Measurements from ENCODE around the gene TIMM22. TPM values are rescaled to one million over a fixed set of nuclear protein-coding genes. Genes with fewer than 3 reads are reported as not detected.

Gene TIMM22
- total RNA-seq, 6 donors from 2014 or later, result 6.3 to 13.5 (median 8.9) TPM

DNA sequence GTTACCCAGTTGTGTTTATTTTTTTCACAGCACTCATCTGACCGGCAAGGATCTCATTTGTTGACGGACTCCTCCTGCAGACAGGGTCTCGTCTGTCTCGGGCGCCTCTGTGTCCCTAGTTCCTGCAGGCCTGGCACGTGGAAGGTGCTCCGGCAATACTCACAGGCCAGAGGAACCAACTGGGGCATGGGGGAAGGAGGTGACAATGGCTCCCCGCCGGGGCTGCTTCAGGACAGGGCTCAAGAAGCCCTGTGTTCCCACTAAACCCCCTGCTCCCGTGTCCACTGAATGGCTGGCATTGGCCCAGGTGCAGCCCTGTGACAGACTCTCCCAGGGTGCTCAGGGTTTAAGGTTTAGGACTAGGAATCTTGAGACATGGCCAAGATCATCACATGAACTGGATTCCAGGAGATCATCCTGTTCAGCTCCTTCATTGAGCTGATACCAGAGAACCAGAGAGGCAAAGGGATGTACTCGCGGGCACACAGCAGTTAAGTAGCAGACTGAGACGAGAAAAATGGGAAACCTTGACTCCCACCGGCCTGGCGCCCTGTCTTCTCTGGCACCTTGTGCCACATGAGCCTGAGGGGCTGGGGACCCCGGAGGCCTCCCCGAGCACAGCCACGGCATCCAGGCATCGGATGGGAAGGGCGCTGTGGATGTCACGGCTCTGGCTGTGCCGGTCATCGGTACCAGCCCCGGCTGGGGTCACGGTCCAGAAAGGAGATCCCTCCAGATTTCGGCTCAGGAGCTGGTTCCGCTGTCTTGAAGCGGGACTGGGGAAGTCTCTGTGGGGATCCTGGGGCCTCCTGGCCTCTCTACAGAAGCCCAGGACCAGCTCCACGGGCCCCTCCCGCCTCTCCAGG, 29.0 kb downstream of the TIMM22 start:
- Histone ChIP-seq H3K27ac (no peak overlapping the region), H3K4me3 (no peak overlapping the region), H3K4me1 (peaks cover 6 to 15% (median 8%) of the 10 kb centered on the region in 4 donors), H3K27me3 (no peaks in the 10 kb centered on the region), H3K9me3 (no peaks in the 10 kb centered on the region), H3K36me3 (peaks cover 0 to 31% (median 20%) of the 10 kb centered on the region in 4 donors)
- no peak for TF ChIP-seq CTCF (IDR thresholded peaks at IDR 0.05)
- TF ChIP-seq EP300 (IDR thresholded peaks at IDR 0.05), result no peak
- TF ChIP-seq POLR2AphosphoS5 (IDR thresholded peaks at IDR 0.05), result no peak
- DNase-seq (peak in 1 of 2 donors; percentile 71), ATAC-seq (ENCODE audit: low FRiP score in 2 of 2) (no peak)
- WGBS, 2 donors, result 87 to 91% methylated on average over 28 to 30 of the region's 30 CpGs

DNA sequence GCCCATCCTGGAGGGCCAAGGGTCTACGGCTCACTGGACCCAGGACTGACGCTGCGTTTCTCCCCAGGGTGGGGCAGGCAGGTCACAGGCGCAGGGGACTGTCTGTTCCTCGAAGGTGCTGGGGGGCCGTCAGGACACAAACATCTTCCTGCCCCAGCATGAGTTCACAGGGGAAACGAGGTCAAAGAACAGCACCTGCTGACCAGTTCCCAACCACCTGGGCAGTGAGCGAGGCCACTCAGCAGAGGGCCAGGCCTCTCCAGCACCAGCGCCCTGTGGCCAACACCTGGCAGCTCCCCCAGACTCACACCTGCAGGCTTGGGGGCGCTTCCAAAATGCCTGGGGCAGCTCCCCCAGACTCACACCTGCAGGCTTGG, 29.7 kb downstream of the TIMM22 start:
- no peak for ATAC-seq (ENCODE audit: low FRiP score in 2 of 2)
- H3K9me3 ChIP-seq, result no peaks in the 10 kb centered on the region
- TF ChIP-seq POLR2A (IDR thresholded peaks at IDR 0.05) (no peak), CTCF (IDR thresholded peaks at IDR 0.05) (no peak), POLR2AphosphoS5 (IDR thresholded peaks at IDR 0.05) (no peak), EP300 (IDR thresholded peaks at IDR 0.05) (no peak)
- DNase-seq, result peak in 1 of 2 donors; percentile 66
- no peak overlapping the region for H3K4me3 ChIP-seq
- H3K36me3 ChIP-seq, result peaks cover 0 to 31% (median 20%) of the 10 kb centered on the region in 4 donors
- WGBS, 2 donors, result 88 to 95% methylated on average over 5 to 10 of the region's 10 CpGs
- H3K27ac ChIP-seq, result no peak overlapping the region
- no peaks in the 10 kb centered on the region for H3K27me3 ChIP-seq
- H3K4me1 ChIP-seq, result peaks cover 6 to 21% (median 13%) of the 10 kb centered on the region in 4 donors

DNA sequence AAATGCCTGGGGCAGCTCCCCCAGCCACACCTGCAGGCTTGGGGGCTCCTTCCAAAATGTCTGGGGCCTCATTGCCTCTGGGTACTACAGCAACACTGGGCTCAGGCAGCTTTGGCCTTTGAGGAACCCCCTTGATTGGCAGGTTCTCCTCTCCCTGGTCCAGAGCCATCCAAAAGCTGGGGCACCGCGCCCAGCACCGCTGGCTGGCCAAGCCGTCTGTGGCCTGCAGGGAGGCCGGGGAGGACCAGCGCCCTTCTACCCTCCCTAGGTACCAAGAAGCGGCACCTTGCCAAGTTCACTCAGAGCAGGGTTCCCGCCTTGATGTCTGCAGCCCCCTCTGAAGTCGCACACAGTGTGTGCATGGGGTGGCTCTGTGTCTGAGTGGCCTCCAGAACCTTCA, 30.1 kb downstream of the TIMM22 start:
- H3K9me3 ChIP-seq, result no peaks in the 10 kb centered on the region
- DNase-seq, result peak in 1 of 2 donors; percentile 73
- WGBS, 2 donors, result 98 to 100% methylated on average over 2 to 9 of the region's 9 CpGs
- H3K36me3 ChIP-seq, result peaks cover 0 to 31% (median 20%) of the 10 kb centered on the region in 4 donors
- H3K4me3 ChIP-seq, result no peak overlapping the region
- TF ChIP-seq CTCF (IDR thresholded peaks at IDR 0.05) (no peak), POLR2AphosphoS5 (IDR thresholded peaks at IDR 0.05) (no peak), EP300 (IDR thresholded peaks at IDR 0.05) (no peak), POLR2A (IDR thresholded peaks at IDR 0.05) (no peak)
- ATAC-seq (ENCODE audit: low FRiP score in 2 of 2), result no peak
- peaks cover 9 to 25% (median 13%) of the 10 kb centered on the region in 4 donors for H3K4me1 ChIP-seq
- H3K27me3 ChIP-seq, result no peaks in the 10 kb centered on the region
- H3K27ac ChIP-seq, result no peak overlapping the region

DNA sequence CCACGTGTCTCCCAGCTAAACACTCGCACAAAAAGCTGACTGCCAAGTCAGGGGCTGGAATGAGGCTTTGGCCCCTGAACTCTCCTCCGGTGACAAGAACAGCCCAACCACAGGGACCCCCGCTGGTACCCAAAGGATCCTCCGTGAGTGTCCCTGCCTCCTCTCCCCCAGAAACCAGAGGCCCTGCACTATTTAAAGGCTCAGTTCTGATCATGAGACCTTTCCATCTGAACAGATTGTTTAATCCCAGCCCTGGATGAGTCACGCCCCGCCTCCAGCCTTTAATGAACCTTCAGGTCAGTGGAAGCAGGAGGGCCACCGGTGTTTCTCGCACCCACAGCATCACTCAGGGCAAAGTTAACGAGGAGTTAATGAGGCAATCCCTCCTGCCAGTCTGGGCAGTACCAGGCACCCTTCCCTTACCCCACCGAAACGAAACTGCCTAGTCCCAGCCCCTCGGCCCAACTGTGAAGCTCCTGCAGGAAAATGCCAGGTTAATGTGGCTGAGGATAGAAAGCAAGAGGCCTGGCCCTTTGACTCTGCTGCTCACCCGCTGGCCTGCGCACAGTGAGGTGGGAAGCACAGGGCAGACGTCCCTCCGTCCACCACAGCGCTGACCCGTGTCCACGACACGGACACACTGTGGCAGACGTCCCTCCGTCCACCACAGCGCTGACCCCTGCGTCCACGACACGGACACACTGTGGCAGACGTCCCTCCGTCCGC, 32.4 kb downstream of the TIMM22 start:
- TF ChIP-seq EP300 (IDR thresholded peaks at IDR 0.05) (no peak), CTCF (IDR thresholded peaks at IDR 0.05) (no peak), POLR2A (IDR thresholded peaks at IDR 0.05) (no peak)
- ATAC-seq (ENCODE audit: low FRiP score in 2 of 2) (no peak), DNase-seq (no peak)
- Histone ChIP-seq H3K36me3 (peaks cover 0 to 39% (median 24%) of the 10 kb centered on the region in 4 donors), H3K4me3 (peak overlapping the region in 2 of 4 donors; percentile 40 to 48), H3K27me3 (no peaks in the 10 kb centered on the region), H3K27ac (peak overlapping the region in 3 of 4 donors; percentile 67 to 78 (median 70)), H3K4me1 (peaks cover 11 to 30% (median 13%) of the 10 kb centered on the region in 4 donors), H3K9me3 (no peaks in the 10 kb centered on the region)
- 81 to 85% methylated on average over 25 to 30 of the region's 30 CpGs for WGBS, 2 donors

All from upper lobe of left lung (tissue), 6 donors.